Esophagus muscularis mucosa (tissue), 4 donors: ENCODE results near the gene CBLB.
"Not testable (repeated sequence)": the region's sequence is repeated elsewhere in the genome, so short reads cannot be mapped to it uniquely, and the experiment has no call there.

Experiments used
- CTCF ChIP-seq, 3 experiments: fragments of 200-600 bp in 2 of 3; fragments of 450-650 bp in 1 of 3; sonication (generic) in 2 of 3; IDR thresholded peaks; one replicate each; pipeline ENCODE4 v1.5.1; 2017 to 2019; ENCODE audit warnings: antibody characterized with exemption in 3 of 3, mild to moderate bottlenecking in 2 of 3, moderate library complexity in 1 of 3
- EP300 ChIP-seq: sonication (generic); formaldehyde crosslinking; IDR thresholded peaks from one replicate; pipeline ENCODE4 v1.6.1; 2017; ENCODE audit warnings: antibody characterized with exemption
- POLR2A ChIP-seq: fragments of 450-650 bp; IDR thresholded peaks from one replicate; pipeline ENCODE4 v1.6.1; 2017; ENCODE audit warnings: antibody characterized with exemption, moderate library complexity, mild to moderate bottlenecking, low read depth

- TF ChIP-seq CTCF (IDR thresholded peaks at IDR 0.05); POLR2A; EP300: not testable (repeated sequence)
Observed at GRCh38 chr3:105762214-105762613, 106.6 kb downstream of the CBLB start.
